Left lung (tissue), 10 donors: ENCODE measurements around the gene NCBP2L. TPM values are rescaled to one million over a fixed set of nuclear protein-coding genes. Genes with fewer than 3 reads are reported as not detected.

Source experiments
- ATAC-seq: fragments of 200-7000 bp; cut with Tn5 transposase; one replicate; pipeline ENCODE4 v1.9.1; 2020; ENCODE audit warnings: moderate library complexity
- DNase-seq, 4 donors: peaks; one replicate each; pipeline ENCODE4 v3.0.0-alpha.2; 2013 to 2020
- H3K27ac ChIP-seq, 2 donors: fragments of 200-600 bp; sonication (generic) in 1 of 2; one replicate each; pipeline versions ENCODE4 v1.5.0 to v1.8.0; 2020 to 2021
- H3K27me3 ChIP-seq, 2 donors: fragments of 200-600 bp; sonication (generic) in 1 of 2; one replicate each; pipeline versions ENCODE4 v1.5.0 to v1.8.0; 2020 to 2021
- H3K36me3 ChIP-seq, 2 donors: fragments of 200-600 bp; sonication (generic) in 1 of 2; one replicate each; pipeline versions ENCODE4 v1.5.0 to v1.8.0; 2020 to 2021
- H3K4me1 ChIP-seq, 2 donors: fragments of 200-600 bp; one replicate each; pipeline ENCODE4 v1.8.0; 2021
- H3K4me3 ChIP-seq, 2 donors: fragments of 200-600 bp; sonication (generic) in 1 of 2; one replicate each; pipeline versions ENCODE4 v1.5.0 to v1.8.0; 2020 to 2021; ENCODE audit warnings: mild to moderate bottlenecking in 1 of 2
- H3K9me3 ChIP-seq, 2 donors: fragments of 200-600 bp; sonication (generic) in 1 of 2; one replicate each; pipeline versions ENCODE4 v1.5.0 to v1.8.0; 2020 to 2021
- intact Hi-C, 2 donors: fragments of 100-400 bp; cut with DNase I; formaldehyde crosslinking; loops; one replicate each; pipeline versions ENCODE4 v1.11.2 to v1.14.2; 2022
- polyA plus RNA-seq, 6 donors: library from polyadenylated mRNA; unstranded; fragments of 120-200 nt; gene quantifications; one replicate each; pipeline ENCODE4 v1.2.1, GENCODE V29; 2013; ENCODE audit not compliant: insufficient read length in 6 of 6
- total RNA-seq, 2 donors: library from RNA; stranded (reverse); fragmentation: NEBNext Ultra II Directional; extraction: Animal tissue kit (Norgen Biotek cat#: 25700); gene quantifications; one replicate each; pipeline ENCODE4 v1.2.1, GENCODE V29; 2021
- TF ChIP-seq, protein P1 (sequence below), 2 donors: fragments of 200-600 bp; sonication (generic) in 1 of 2; IDR thresholded peaks; one replicate each; pipeline versions ENCODE4 v1.5.0 to v1.8.0; 2021; ENCODE audit warnings: antibody characterized with exemption in 2 of 2
- donor health status: DM: no; HTN: yes; CAD: no.
- donor health status: DM: no; HTN: no; CAD: no.

The NCBP2L gene
- total and polyA plus RNA-seq, 8 donors: 0.14 to 0.38 (median 0.20) TPM; not detected in 3

DNA sequence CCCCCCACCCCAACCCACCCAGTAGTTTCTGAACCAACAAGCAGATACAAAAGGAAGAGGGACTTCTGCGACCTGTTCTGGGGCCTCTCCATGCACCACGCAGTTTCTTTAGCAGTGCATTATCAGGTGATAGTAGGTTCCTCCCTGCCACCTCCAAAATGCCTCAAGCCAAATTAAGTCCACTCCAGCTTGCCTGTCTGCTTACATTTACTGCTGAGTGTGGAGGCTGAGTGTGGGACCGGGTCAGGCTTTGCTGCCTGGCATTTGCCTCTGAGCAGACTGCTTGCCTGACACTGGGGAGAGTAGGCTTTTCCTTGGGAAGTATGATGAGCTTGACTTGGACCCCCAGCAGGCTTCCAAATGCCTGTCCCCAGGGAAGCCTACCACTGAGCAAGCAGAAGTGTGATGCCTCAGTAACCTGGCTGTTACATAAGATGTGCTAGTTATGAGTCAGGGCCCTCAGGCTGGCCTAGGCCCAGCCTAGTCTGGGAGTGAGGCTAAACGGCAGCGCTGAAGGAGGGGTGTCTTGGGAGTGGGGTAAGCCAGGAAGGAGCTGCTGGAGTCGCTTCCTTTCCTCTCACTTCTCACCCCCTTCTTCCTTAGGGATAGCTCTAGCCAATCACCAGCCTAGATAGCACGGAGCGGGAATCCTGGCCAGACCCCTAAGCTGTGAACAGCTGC lies 10.9 kb upstream of the NCBP2L start:
- H3K4me1 ChIP-seq: no peaks in the 10 kb centered on the region
- ATAC-seq: peak; percentile 80
- H3K27ac ChIP-seq: no peak overlapping the region
- H3K4me3 ChIP-seq: no peak overlapping the region
- H3K27me3 ChIP-seq: peaks cover 0 to 7% of the 10 kb centered on the region in 2 donors
- DNase-seq: peak in 2 of 4 donors; percentile 32 to 77
- no peaks in the 10 kb centered on the region for H3K36me3 ChIP-seq
- intact Hi-C loops: no loop called here
- TF ChIP-seq, protein P1, sequence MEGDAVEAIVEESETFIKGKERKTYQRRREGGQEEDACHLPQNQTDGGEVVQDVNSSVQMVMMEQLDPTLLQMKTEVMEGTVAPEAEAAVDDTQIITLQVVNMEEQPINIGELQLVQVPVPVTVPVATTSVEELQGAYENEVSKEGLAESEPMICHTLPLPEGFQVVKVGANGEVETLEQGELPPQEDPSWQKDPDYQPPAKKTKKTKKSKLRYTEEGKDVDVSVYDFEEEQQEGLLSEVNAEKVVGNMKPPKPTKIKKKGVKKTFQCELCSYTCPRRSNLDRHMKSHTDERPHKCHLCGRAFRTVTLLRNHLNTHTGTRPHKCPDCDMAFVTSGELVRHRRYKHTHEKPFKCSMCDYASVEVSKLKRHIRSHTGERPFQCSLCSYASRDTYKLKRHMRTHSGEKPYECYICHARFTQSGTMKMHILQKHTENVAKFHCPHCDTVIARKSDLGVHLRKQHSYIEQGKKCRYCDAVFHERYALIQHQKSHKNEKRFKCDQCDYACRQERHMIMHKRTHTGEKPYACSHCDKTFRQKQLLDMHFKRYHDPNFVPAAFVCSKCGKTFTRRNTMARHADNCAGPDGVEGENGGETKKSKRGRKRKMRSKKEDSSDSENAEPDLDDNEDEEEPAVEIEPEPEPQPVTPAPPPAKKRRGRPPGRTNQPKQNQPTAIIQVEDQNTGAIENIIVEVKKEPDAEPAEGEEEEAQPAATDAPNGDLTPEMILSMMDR (IDR thresholded peaks at IDR 0.05): no peak
- H3K9me3 ChIP-seq: no peaks in the 10 kb centered on the region

DNA sequence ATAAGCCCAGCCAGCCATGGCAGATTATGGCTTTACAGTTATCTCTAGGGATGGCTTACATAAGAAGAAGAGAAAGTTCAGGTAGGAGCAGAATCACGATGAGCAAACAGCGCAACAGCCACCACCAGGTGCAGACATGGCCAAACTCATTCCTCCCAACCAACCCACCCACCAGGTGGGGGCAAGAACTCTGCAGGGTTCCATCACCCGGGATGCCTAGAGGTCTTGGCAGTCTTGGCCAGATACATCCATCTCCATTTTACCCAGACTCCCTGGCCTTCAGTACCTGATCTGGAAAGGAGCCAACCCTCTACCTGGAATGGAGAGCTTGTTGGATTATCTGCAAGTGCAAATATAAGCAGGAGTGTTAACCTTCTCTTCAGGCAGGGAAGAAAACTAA lies 9.5 kb upstream of the NCBP2L start:
- H3K27ac ChIP-seq: no peak overlapping the region
- H3K9me3 ChIP-seq: no peaks in the 10 kb centered on the region
- H3K27me3 ChIP-seq: peaks cover 0 to 7% of the 10 kb centered on the region in 2 donors
- DNase-seq: no peak
- H3K36me3 ChIP-seq: no peaks in the 10 kb centered on the region
- TF ChIP-seq, protein P1 (IDR thresholded peaks at IDR 0.05): no peak
- H3K4me3 ChIP-seq: no peak overlapping the region
- intact Hi-C loops: no loop called here
- H3K4me1 ChIP-seq: no peaks in the 10 kb centered on the region
- no peak for ATAC-seq

DNA sequence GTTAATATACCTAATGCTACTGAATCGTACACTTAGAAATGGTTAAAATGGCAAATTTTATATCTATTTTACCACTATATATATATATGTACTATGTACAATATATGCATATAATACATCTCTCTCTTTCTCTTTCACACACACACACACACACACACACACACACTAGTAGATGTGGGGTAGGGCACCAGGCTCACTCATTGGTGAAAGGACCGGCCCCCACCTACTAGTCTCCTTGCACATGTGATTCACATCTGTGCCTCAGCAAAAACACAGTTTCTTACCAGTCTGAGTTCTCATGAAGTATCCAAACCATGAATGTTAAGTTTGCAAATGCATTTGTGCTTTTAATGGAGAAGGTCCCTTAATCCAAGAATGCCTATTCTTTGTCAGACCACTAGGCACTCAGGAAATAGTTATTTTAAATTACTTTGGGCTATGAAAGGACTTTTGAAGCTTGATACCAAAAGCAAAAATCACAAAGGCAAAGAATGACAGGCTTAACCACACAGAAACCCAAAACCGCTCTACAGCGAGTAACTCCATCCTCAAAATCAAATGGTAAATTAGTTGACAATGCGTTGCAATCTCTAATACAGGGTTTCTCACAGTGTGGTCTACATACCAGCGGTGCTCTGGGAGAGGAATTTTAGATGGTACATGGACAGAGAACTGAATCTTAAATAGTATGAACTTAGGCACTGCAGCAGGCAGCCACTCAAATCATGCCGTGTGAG lies 7.8 kb upstream of the NCBP2L start:
- intact Hi-C loops: loop anchor here in 1 of 2 donors (10.0 kb wide), 1 partner anchor 45 kb away; no protein-coding TSS in a partner anchor
- no peaks in the 10 kb centered on the region for H3K9me3 ChIP-seq
- no peak overlapping the region for H3K27ac ChIP-seq
- ATAC-seq (no peak), DNase-seq (no peak)
- H3K4me1 ChIP-seq: no peaks in the 10 kb centered on the region
- no peaks in the 10 kb centered on the region for H3K36me3 ChIP-seq
- H3K27me3 ChIP-seq: peaks cover 5 to 7% of the 10 kb centered on the region in 2 donors
- TF ChIP-seq, protein P1 (IDR thresholded peaks at IDR 0.05): no peak
- H3K4me3 ChIP-seq: no peak overlapping the region

DNA sequence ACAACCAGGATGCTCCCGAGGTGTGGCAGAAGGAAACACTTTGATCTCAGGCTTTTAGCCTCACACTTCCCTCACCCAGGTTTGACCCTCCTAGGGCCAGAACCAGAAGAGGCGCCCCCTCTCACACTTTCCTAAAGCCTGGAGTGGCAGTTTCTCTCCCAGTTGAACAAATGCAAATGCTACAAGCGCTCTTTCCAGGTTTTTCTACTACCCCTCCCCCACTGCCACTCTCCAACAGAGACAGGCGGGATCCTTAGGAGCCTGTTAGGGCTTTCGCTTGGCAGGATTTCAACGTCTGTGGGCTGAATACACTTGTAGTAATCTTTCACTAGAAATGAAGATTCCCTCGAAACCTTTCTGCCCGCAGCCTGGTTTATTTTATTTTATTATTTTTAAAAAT lies 4.3 kb upstream of the NCBP2L start:
- Histone ChIP-seq H3K27ac (no peak overlapping the region), H3K4me3 (peak overlapping the region in 1 of 2 donors; percentile 48), H3K36me3 (no peaks in the 10 kb centered on the region), H3K4me1 (peaks cover 0 to 6% of the 10 kb centered on the region in 2 donors), H3K27me3 (peaks cover 7 to 22% of the 10 kb centered on the region in 2 donors), H3K9me3 (no peaks in the 10 kb centered on the region)
- DNase-seq (no peak), ATAC-seq (no peak)
- intact Hi-C loops: loop anchor here in 1 of 2 donors (10.0 kb wide), 1 partner anchor 48 kb away; no protein-coding TSS in a partner anchor
- TF ChIP-seq, protein P1 (IDR thresholded peaks at IDR 0.05): no peak

DNA sequence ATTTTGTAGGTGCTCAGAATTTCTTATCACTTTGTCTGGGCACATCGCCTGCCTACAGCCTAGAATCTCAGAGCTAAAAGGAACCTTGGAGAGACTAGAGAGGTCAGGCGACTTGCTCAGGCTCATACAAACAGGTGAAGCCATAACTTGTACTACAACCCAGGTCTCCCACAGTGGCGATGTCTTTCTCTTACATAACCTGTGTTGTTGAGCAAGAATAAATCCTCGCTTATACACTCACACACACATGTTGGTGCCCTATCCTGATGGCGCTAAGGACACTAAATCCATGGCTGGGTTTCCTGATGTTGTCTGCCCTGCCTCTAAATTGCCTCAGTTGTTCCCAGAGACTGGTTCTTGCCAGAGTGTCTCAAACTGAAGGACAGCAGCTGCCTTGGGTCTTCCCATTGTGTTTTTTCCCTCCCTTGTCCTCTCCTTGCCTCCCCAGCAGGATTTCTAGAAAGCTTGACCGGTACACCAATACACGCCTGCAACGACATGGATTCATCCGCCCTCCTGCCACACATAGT lies 3.6 kb upstream of the NCBP2L start:
- H3K9me3 ChIP-seq: no peaks in the 10 kb centered on the region
- intact Hi-C loops: loop anchor here in 1 of 2 donors (10.0 kb wide), 1 partner anchor 49 kb away; no protein-coding TSS in a partner anchor
- H3K27ac ChIP-seq: no peak overlapping the region
- TF ChIP-seq, protein P1 (IDR thresholded peaks at IDR 0.05): no peak
- H3K27me3 ChIP-seq: peaks cover 7 to 22% of the 10 kb centered on the region in 2 donors
- no peaks in the 10 kb centered on the region for H3K36me3 ChIP-seq
- H3K4me1 ChIP-seq: peaks cover 0 to 6% of the 10 kb centered on the region in 2 donors
- H3K4me3 ChIP-seq: peak overlapping the region in 1 of 2 donors; percentile 48
- DNase-seq (no peak), ATAC-seq (no peak)
